ENCODE data around the gene HSF4.

Gene HSF4

DNA sequence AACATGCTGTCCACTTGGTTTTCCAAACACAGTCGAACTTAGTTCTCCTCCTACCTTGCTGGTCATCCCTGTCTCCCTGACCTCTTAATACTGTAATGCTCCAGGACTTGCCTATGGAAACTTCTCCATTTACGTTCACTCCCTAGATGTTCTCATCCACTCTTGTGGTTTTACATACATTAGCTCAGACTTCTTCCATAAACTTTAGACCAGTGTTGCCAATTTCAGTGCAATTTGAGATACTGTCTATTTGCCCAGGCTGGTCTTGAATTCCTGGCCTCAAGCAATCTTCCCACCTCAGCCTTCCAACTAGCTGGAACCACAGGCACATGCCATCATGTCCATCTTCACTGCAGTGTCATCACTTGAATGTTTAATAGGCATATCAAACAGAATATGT, 17.7 kb downstream of the HSF4 start:
- Histone ChIP-seq H3K4me1 (peaks cover 55% of the 10 kb centered on the region), H4K20me1 (peaks cover 52% of the 10 kb centered on the region), H3K27me3 (peaks cover 41% of the 10 kb centered on the region), H3K9me3 (no peaks in the 10 kb centered on the region), H3K27ac (no peak overlapping the region), H3K36me3 (0 out of 2 replicates have a peak, but pooled peaks cover 5% of the 10 kb centered on the region), H3K4me3 (peak overlapping the region; percentile 71), H3K9ac (peak overlapping the region; percentile 86; the same call in 1 of the 2 replicates), H3K4me2 (peak overlapping the region; percentile 89)
- TF ChIP-seq Cebpa-rat (IDR thresholded peaks at IDR 0.05): no peak

DNA sequence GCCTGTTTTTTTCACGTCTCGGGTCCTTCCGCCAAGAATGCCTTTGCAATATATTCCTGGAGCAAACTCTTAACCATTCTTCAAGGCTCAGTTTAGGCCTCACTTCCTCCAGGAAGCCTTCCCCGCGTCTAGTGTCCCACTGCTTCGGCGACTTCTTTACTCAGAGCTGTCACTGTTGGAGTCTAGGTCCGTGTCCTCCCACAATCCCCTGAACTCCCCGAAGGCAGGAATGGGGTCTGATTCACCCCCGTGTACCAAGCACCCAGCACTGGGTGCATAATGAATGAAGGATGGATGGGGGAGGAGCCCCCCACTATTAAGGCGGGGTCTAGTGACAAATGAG, 18.7 kb downstream of the HSF4 start:
- Histone ChIP-seq H3K27me3 (peaks cover 31% of the 10 kb centered on the region), H3K27ac (peak overlapping the region; percentile 88; the same call in 1 of the 2 replicates), H3K4me2 (peak overlapping the region; percentile 89), H3K4me1 (peaks cover 47% of the 10 kb centered on the region), H3K9me3 (no peaks in the 10 kb centered on the region), H3K4me3 (peak overlapping the region; percentile 71), H3K9ac (peak overlapping the region; percentile 86), H3K36me3 (0 out of 2 replicates have a peak, but pooled peaks cover 5% of the 10 kb centered on the region), H4K20me1 (peaks cover 45% of the 10 kb centered on the region)
- TF ChIP-seq Cebpa-rat (IDR thresholded peaks at IDR 0.05): no peak

DNA sequence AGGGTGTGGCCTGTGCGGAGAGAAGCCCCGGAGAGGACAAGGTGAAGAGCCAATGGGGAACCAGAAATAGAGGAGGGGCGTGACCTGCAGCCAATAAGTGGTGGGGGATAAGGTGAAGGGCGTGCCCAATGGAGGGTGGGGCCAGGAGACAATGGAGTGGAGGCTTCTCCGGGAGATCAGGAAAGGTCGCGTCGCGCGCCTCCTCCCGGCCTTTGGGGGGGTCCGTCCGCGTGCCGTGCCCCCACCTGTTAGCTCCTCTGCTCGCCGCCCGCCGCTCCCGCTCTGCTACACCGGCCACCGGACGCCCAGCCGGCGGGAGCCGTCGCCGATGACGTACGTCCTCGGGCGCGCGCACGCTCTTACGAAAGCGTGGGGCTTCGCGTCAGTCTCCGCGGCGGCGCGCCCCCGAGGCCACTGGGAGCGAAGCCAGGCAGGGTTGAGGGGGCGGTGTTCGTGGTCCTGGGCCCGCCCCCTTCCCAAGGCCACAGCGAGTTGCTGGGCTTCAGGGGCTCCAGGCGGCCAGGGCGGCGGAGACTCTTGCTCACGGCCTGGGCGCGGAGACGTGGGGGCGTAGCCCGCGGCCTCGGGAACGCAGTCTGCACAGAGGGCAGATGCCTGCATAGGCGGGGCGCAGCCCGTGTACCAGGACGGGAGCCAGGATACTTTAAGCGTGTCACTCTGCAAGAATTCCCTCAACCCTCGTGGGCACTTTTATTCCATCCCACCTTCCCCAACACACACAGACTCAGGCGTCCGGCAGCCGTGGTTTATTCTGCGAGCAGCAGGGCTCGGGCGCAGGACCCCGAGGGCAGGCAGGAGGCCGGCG, 19.3 kb downstream of the HSF4 start, which contains the start of gene MATCAP1:
Gene MATCAP1, minus strand, starts transcription at position 337 of the 826 bp plus-strand sequence. CDS start 3,353 bp downstream, outside the sequence.
- H4K20me1 ChIP-seq: peaks cover 39% of the 10 kb centered on the region
- no peaks in the 10 kb centered on the region for H3K9me3 ChIP-seq
- H3K4me2 ChIP-seq: peak within 1 kb of the TSS; percentile 95
- H3K9ac ChIP-seq: peak within 1 kb of the TSS; percentile 86
- peaks cover 44% of the 10 kb centered on the region for H3K4me1 ChIP-seq
- H3K27me3 ChIP-seq: peaks cover 26% of the 10 kb centered on the region
- H3K4me3 ChIP-seq: peak within 1 kb of the TSS; percentile 71
- H3K36me3 ChIP-seq: 0 out of 2 replicates have a peak, but pooled peaks cover 5% of the 10 kb centered on the region
- H3K27ac ChIP-seq: peak within 1 kb of the TSS; percentile 88
- TF ChIP-seq Cebpa-rat (IDR thresholded peaks at IDR 0.05): peak; percentile 60; the same call in 1 of the 2 replicates

DNA sequence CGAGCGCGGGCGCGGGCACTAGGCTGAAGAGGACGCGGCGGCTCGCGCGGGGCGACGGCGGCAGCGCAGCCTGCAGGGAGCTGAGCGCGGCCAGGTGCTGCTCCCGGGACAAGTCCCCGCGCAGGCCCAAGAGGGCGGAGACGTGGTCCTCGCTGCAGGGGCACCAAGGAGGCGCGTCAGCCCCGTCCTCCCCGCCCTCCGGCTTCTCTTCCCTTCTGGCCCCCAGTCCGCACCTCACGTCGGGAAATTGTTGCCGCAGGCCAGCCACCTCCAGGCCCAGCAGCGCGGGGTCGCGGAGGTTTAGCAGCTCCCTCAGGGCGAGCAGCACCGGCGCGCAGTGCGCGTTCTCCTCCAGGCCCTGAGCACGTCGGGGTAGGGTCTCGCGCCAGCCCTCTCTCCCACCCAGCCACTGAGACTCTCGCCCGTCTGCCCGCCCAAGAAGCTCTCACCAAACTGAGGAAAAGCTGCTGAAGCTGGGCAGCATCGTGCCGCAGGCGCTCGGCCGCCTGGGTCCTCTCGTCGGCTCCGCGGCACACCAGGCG, 20.0 kb downstream of the HSF4 start:
- H3K36me3 ChIP-seq: 0 out of 2 replicates have a peak, but pooled peaks cover 5% of the 10 kb centered on the region
- peak overlapping the region; percentile 71 for H3K4me3 ChIP-seq
- no peaks in the 10 kb centered on the region for H3K9me3 ChIP-seq
- no peak for TF ChIP-seq Cebpa-rat (IDR thresholded peaks at IDR 0.05)
- H3K4me1 ChIP-seq: peaks cover 46% of the 10 kb centered on the region
- peaks cover 23% of the 10 kb centered on the region for H3K27me3 ChIP-seq
- H3K9ac ChIP-seq: peak overlapping the region; percentile 86
- H3K27ac ChIP-seq: no peak overlapping the region
- peak overlapping the region; percentile 95 for H3K4me2 ChIP-seq
- H4K20me1 ChIP-seq: peaks cover 32% of the 10 kb centered on the region

DNA sequence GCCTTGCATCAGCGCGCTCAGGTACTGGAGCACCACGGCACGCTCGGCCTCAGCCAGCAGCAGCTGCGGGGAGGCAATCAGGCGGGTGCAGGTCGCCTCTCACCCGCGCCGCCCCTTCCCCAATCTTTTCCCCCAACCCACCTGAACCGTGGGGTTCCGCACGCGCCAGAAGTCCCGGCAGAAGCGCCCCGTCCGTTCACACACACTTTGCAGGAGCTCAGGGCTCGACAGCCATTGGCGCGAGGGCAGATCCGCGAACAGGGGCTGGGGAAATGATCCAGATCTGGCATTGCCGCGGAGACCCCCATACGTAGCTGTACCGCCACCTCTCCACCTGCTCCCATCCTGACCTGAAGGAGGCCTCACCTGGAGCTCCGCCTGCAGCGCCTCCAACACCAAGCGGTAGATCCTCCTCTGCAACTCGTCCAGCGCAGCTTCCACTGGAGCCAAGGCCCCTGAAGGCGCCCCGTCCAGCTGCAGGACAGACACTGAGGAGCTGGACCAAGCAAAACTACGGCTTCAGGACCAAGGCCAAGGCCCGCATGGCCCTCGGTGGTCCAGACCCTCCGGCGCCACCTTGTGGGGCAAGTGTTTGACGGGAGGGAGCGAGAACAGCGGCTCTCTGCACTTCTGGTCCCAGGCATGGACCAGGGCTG, 20.6 kb downstream of the HSF4 start:
- Histone ChIP-seq H3K27ac (no peak overlapping the region), H3K4me3 (peak overlapping the region; percentile 71), H4K20me1 (peaks cover 26% of the 10 kb centered on the region), H3K4me1 (peaks cover 52% of the 10 kb centered on the region), H3K27me3 (peaks cover 23% of the 10 kb centered on the region), H3K36me3 (0 out of 2 replicates have a peak, but pooled peaks cover 3% of the 10 kb centered on the region), H3K4me2 (peak overlapping the region; percentile 95), H3K9ac (no peak overlapping the region), H3K9me3 (no peaks in the 10 kb centered on the region)
- no peak for TF ChIP-seq Cebpa-rat (IDR thresholded peaks at IDR 0.05)

DNA sequence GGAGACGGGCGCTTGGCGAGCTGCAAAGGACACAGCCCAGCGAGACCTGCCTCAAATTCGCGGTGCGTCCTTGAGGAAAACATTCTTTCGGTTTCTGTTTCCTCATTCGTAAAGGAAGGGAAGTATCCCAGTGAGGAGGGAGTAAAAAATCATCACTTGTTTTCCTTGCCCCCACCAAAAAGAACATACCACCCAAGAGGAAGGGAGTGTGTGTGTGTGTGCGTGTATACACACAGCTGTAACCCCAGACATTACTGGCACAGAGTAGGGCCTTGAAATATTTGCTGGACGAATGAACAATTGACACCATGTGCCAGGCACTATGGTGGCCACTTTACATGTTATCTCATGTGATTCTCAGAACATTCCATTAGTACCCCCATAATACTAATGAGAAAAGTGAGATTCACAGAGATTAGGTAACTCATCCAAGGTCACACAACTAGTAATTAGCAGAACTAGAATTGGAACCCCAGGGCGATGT, 21.1 kb downstream of the HSF4 start:
- Histone ChIP-seq H4K20me1 (peaks cover 20% of the 10 kb centered on the region), H3K4me1 (peaks cover 55% of the 10 kb centered on the region), H3K27ac (no peak overlapping the region), H3K36me3 (no peaks in the 10 kb centered on the region), H3K9ac (no peak overlapping the region), H3K4me2 (peak overlapping the region; percentile 95; the same call in 1 of the 2 replicates), H3K9me3 (no peaks in the 10 kb centered on the region), H3K4me3 (no peak overlapping the region), H3K27me3 (peaks cover 23% of the 10 kb centered on the region)
- no peak for TF ChIP-seq Cebpa-rat (IDR thresholded peaks at IDR 0.05)

DNA sequence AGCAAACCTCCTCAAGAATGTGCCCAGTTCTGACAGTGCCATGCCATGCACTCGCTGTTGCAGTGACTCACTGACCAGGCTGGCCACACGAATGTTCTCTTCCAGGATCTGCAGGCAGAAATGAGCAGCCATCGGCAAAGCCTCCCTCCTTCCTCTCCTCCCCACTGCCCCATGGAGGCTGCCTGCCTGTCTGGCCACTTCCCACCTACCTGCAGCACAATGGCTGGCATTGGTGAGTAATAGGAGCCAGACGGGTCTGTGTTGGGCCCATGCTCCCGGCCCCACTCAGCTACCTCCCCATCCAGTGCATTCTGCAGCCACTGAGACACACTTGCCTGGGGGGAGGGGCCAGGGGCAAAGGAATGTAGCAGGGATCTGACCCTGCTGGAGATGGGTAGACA, 22.0 kb downstream of the HSF4 start:
- H3K4me2 ChIP-seq: no peak overlapping the region

DNA sequence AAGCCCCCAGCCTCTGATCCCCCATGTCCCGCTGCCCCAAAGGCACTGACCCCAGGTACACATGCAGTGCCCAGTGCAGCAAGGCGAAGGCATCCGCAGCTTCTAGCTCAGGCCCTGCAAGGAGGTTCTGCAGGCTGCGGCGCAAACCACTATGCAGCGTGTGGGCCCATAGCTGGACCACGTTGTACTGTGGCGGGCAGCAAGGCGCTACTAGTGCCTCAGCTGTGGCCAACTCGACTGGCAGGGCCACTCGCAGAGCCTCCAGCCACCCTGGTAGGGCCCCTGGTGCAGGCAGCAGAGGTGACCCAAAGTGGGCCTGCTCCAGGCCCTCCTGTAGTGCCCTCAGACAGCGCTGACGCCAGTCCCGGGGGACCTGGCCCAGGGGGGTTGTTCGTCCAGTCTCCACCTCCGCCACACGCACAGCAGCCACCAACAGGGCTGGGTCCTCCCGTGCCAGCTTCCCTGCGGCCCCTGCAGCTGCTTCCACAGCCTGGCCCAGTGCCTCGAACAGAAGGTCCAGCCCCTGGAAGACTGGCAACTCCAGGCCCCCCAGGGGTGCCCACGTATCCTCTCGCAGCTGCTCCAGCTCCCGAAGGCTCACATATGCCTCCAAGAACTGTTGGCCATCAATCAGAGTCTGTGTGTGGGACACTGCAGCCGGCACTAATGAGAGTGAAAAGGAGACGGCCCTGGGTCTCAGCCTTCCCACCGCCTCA, 22.8 kb downstream of the HSF4 start:
- Histone ChIP-seq H3K4me3 (no peak overlapping the region), H4K20me1 (peaks cover 13% of the 10 kb centered on the region), H3K9me3 (no peaks in the 10 kb centered on the region), H3K9ac (no peak overlapping the region), H3K27me3 (peaks cover 23% of the 10 kb centered on the region), H3K27ac (no peak overlapping the region), H3K36me3 (no peaks in the 10 kb centered on the region), H3K4me1 (peaks cover 50% of the 10 kb centered on the region), H3K4me2 (no peak overlapping the region)
- TF ChIP-seq Cebpa-rat (IDR thresholded peaks at IDR 0.05): no peak

More for the DNA sequence above, 22.0 kb downstream of the HSF4 start:
- H3K27ac ChIP-seq: no peak overlapping the region
- H3K4me1 ChIP-seq: peaks cover 55% of the 10 kb centered on the region
- H3K9me3 ChIP-seq: no peaks in the 10 kb centered on the region
- H4K20me1 ChIP-seq: peaks cover 12% of the 10 kb centered on the region
- no peak for TF ChIP-seq Cebpa-rat (IDR thresholded peaks at IDR 0.05)
- H3K36me3 ChIP-seq: no peaks in the 10 kb centered on the region
- H3K27me3 ChIP-seq: peaks cover 23% of the 10 kb centered on the region
- no peak overlapping the region for H3K9ac ChIP-seq
- H3K4me3 ChIP-seq: no peak overlapping the region

DNA sequence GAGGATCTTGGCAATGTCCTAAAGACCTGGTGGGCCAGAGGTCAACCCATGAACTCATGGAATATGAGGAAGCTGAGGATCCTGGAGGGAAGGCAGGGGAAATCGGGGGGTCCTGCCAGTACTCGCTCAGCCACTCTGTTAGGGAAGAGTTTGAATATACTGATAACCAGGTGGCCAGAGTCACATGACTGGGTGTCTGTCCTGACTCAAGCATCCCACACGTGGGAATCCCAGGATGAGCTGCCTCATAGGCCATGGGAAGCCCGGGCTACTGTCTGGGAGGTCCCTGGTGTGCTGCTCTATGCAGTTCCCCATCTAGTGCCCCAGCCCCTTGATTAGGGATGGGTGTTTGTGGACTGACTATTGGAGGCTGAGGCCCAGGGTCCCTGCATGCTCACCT, 23.8 kb downstream of the HSF4 start:
- Histone ChIP-seq H3K36me3 (peaks cover 4% of the 10 kb centered on the region; the same call in 1 of the 2 replicates), H3K27me3 (peaks cover 23% of the 10 kb centered on the region), H3K27ac (no peak overlapping the region), H3K9me3 (no peaks in the 10 kb centered on the region), H4K20me1 (peaks cover 23% of the 10 kb centered on the region), H3K4me3 (no peak overlapping the region), H3K4me1 (peaks cover 50% of the 10 kb centered on the region), H3K4me2 (no peak overlapping the region), H3K9ac (no peak overlapping the region)
- TF ChIP-seq Cebpa-rat (IDR thresholded peaks at IDR 0.05): no peak

Data from BLaER1 (cell line).